HG02943 (cell line): ENCODE measurements around the gene ELP4.

Experiments
- ATAC-seq: cut with Tn5 transposase; IDR thresholded peaks from one replicate; pipeline ENCODE4 v1.9.1; 2021; ENCODE audit warnings: mild to moderate bottlenecking, low read depth, moderate library complexity; ENCODE audit not compliant: unreplicated experiment

Gene ELP4

DNA sequence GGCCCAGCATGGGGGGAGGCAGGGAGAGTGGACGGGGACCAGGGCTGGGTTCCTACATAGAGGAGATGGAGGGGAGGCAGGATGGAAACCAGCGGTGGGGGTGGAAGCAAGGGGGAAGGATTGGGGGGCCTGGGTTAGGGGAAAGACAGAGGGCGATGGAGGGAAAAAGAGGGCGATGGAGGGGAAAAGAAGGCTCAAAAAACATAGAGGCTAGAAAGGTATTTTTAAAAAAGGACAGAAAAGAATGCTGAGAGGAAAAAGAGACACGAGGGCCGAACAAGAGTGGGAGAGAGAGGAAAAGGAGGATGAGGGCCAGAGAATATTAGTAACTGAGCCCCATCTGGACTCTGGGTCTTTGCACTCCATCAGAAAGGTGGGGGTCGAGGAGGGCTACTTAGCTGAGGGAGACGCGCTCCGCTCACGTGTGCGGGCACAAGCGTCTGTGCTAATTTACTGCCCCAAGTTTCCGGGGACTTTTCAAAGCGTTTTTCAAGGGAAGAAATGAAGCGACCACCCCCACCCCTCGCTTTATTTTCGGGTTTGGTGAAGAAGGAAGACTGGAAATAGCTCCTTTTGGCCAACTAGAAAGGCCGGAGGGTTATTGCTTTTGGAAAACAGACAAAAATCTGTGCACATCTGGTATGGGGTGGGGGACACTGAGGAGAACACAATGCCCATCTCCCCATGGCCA is 287.1 kb downstream of the ELP4 start:
- no peak for ATAC-seq

DNA sequence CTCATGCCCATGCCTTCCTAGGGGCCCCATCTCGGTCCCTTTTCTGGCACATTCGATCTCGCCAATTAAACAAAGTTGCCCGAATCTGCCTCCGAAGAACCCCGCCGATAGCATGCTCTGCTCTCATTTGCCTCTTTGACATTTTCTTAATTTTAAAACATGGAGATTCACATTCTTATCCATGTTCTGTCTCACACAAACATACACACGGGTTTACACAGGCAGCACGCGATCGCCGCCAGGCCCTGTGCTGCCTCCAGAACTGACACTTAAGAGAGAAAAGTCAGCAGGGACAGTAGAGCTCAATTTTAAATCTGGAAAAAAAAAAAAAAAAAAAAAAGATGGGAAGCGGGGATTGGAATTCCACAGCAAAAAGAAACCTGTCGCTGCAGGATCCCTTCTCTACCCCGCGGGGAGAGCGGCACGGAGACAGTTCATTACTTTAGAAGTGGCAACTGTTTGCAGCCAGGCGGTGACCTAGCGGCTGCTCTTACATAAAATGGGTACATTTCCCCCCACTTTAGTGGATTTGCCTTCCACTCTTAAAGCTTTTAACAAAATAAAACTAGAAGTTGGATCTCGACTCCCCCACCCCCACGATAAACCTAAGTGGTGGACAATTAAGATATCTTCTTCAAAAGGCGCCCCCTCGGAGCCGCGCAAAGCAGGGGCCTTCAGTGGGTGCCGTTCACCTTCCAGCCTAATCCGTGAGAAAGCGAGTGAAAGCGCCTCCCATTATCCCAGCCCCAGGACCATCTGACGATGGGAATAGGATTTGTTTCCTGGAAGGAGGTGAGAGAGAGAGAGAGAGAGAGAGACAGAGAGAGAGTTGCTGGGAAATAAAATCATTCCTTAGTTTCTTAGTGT is 287.9 kb downstream of the ELP4 start:
- no peak for ATAC-seq

DNA sequence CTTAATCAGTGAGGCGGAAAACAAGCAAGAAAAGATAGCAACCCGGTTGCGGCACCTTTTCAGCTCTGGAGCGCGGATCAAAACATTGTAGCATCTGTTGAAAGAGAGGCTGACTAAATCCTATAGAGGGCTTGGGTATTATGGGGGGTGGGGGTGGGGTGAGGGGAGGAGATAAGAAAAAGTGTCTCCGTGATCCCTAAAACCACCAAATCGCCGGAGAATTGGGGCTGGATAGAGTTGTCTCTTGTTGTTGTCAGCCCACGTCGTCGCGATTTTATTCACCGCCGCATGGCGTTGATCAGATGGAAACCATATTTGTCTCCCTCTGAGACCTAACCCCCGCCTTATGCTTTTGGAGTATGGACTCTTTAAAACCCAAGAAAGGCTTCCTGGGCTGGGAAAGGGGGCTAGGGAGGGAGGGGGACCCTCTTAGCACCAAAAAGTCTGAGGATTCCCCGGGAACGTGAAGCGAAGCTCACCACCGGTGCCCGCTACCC is 288.5 kb downstream of the ELP4 start:
- no peak for ATAC-seq

DNA sequence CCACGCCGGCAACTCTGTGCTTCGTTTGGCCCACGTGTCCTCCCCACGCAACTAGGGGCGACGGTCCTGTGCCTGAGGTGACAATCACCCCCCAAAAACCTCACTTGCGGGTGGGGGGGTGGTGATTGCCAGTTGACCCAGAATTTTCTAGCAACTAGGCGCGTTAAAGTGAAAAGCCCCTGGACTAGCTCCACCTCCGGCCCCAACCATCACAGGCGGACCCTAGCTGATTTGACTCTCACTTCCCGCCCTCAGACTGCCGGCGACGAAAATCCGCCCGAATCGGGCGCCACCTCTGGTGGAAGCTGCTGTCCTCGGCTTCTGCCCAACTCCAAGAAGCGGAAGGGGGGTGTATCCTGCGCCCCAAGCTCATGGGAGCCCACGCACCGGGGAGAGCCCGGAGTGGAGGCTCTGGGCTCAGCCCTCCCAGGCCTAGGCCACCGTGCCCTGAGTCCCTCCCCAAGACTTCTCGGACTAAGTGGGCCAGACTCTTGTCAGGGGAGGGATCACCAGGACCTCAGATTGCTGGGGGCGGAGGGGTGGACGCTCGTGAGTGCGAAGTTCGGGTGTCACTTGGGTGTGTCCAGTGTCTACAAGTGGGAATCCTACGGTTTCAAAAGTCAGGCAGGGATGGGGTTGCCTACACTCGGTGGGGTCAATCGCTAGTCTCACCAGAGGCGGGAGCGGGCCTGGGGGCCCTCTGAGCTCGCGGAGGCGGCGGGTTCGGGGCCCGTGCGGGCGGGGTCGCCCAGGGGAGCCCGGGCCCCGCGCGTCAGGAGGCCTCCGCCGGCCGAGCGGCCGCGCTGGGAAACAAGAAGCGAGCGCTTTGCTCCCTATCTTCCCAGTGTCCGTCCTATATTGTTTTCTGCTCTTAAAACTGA is 289.2 kb downstream of the ELP4 start:
- no peak for ATAC-seq

DNA sequence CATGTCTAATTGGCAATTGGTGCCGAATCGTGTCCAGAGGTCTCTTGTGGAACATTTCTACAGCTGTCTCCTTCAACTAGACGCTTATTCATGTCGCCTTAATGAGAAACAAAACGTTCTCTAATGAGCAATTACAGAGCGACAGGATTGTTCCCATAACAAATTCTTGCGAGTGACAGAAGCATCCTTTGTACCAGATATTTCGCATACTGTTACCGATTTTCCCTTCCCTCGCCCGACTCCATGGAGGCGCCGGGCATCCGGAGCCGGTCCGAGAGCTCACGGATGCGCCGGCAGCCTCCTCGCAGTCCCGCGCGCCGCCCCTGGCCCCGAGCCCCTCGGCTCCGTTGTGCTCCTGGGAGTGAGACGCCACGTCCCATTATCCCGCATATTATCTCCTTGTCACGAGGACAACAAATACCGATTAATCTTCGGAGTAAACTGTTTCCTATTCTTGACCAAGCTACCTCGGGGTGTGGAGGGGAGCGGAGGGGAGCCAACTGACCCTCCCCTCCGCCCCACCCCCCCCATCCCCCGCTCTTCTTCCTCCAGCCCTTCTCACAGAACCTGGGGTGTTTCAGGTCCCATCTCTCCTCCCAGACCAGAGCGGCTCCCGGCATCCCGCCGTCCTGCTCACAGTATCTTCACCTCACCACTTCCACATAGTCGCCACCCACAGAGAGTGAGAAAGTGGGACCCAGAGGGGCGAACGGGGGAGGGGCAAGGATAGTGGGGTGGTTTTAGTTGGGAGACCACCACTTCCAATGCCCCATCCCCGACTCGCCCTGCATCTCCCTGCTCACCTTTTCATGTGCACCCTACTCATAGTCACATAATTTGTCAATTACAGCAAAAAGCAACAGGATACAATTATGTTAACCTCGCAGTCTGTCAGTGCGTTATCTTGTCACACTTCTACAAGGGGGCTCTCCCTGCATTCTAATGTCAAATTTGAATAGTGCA is 290.1 kb downstream of the ELP4 start:
- ATAC-seq, result no peak

DNA sequence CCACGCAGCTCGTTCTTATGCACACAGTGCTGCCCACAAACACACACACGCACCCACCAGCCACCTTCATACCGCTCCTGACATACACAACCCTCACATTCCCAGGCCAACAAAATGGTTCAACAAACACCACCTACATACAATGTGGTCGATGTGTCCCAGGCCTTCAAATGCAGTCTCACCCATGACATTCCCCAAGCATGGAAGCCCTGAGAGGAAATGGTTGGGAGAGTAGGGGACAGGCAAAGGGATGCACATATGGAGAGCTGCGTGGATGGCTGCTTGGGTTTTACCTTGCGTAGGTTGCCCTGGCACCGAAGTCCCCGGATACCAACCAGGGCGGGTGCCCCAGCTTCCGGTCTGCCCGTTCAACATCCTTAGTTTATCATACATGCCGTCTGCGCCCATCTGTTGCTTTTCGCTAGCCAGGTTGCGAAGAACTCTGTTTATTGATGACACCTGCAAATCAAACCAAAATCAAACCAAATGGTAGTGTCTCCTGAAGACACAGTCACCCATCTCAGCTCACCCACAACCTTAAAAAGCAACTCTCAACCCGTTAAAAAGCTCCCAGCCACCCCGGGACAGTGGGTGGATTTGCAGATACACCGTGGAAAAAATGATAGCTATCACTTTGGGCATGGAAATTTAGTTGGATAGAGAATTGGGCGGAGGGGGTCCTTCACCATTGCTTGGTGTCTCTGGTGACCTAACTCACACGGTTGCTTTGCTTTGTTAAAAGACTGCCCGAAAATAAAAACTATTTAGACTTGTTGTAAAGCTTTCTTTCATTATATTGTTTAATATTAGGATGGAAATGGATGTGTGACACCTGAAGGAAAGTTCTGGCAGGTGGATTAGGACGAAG is 291.1 kb downstream of the ELP4 start:
- no peak for ATAC-seq

DNA sequence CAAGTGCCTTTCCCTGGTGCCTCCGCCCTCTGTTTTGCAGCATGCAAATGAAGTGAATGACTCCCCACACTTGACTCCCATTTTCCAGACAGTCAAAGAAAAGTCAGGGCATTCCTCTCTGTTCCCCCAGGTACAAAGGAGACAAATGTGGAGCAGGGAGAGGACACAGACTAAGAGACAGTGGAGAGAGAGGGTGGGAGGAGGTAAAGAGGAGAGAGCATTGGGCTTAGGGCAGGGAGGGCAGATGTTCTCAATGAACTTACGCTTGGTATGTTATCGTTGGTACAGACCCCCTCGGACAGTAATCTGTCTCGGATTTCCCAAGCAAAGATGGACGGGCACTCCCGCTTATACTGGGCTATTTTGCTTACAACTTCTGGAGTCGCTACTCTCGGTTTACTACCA is 291.7 kb downstream of the ELP4 start:
- ATAC-seq, result no peak

DNA sequence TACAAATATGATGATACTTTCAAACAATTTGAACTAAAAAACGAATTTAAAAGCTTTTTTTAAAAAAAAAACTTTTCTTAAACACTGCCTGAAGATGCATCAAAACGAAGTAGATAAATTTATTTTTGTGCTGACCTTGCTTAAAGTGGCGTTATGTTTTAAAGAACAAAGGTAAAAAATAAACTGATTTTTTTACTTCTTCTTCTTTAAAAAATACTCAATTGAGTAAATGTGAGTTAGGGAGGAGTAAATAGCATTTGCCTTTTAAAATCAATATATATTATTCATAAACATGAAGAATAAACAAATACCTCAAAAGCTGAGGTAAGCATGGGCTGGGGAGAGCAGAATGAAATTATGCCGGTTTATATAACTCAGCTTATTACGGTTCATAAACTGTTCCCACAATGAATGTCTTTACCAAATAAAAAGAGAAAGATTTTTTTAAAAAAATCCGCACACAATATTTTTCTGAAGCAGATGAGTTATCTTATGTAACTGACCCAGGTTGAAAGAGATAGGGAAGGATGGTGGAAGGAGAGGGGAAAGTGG is 292.5 kb downstream of the ELP4 start:
- ATAC-seq, result no peak

DNA sequence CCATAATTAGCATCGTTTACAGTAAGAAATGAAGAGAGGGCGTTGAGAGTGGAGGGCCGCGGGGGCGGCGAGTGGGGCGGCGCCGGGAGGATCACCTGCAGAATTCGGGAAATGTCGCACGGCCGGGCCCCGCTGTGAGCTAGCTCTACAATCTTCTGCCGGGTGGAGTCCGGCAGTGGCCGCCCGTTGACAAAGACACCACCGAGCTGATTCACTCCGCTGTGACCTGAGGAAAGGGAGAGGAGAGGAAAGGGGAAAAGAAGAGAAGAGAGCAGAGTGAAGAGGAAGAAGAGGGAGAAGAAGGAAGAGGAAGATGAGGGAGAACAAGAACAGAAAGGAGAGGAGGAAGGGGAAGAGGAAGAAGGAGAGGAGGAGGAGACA is 293.0 kb downstream of the ELP4 start:
- ATAC-seq, result no peak

DNA sequence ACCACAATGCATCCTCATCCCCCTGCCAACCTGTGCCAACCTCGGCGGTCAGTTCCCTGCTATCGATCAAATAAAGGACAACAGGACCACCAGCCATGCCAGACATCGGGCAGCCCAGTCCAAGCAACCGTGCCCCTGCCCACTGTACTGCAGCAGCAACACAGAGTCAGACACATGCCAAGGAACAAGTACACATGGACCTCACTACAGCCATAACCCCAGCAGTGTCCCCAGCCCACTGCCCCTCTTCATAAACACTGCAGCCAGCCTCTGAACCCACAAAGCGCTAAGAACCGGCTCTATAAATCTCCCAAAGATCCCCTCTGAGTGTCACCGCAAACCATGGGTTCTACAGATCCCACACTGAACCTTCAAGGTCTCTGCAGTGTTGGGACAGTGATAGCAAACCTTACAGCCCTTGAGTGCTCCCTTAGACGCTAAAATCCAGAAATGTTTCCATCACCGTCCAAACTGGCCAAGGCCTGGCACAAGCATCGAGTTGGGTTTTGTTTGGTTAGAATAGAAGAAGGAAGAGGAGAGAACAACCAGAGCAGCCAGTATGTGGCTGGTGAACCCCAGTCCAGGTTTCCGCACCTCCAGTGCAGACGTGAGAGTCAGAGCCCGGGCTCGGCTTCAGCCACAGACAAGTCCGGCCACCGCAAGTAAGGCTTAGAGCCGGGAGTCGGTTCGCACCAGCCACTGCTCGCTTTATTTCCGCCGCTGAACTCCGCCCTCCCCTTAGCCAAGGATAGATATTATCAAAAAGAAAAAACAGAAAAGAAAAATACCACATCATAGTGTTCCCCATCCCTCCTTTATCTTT is 293.6 kb downstream of the ELP4 start:
- no peak for ATAC-seq

DNA sequence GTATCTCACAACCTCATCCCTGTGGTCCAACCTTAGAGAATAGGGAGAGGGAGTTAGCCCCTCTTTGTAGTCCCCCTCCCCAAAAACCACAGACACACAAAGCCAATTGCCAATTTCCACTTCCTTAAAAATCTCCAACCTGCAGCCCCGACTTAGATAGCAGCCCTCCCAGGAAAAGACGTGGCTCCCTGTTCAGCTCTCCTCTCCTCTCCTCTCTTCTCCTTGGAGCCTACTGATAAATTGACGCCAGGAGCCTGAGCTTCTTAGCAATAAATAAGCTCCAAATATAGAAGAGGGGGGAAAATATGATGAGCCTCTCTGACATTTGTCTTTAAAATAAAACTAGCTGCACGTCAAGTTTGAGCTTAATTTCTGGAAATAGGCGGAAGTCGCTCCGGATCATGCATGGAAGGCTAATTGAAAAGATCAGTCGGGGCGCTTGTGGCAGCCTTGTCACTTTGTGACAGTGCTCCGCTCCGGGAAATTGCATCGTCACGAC is 294.3 kb downstream of the ELP4 start:
- no peak for ATAC-seq

DNA sequence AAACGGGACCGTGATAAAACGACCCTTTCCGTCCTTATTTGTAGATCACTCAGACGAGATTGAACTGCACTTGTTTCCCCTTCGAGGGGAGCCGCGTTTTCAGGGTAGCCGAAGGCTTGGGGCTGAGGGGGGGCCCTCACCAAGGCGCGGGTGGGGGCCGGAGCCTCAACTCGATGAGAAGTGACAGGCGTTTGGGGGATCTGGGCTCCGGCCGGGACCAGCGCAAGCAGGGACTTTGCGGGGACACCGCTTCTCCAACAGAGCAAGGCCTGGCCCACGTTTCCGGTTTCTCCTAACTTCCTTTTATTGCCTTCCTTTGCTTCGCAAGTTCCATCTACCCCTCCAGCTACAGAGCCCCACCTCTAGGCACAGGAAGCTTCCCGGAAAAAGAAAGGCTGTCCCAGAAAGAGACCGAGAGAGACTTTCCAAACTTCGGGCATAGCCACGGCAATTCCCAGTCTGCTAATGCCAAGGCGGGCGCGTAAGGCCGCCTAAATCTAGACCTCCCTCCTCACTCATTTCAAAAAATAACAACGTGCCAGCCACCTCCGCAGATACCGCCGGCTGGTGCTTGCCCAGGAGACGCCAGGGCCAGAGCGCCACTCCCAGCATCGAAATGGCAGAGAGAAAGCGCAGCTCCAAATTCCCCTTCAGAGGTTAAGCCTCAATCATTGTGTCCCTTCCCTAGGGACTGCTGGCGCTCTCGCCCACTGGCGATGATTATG is 294.9 kb downstream of the ELP4 start:
- ATAC-seq, result no peak

DNA sequence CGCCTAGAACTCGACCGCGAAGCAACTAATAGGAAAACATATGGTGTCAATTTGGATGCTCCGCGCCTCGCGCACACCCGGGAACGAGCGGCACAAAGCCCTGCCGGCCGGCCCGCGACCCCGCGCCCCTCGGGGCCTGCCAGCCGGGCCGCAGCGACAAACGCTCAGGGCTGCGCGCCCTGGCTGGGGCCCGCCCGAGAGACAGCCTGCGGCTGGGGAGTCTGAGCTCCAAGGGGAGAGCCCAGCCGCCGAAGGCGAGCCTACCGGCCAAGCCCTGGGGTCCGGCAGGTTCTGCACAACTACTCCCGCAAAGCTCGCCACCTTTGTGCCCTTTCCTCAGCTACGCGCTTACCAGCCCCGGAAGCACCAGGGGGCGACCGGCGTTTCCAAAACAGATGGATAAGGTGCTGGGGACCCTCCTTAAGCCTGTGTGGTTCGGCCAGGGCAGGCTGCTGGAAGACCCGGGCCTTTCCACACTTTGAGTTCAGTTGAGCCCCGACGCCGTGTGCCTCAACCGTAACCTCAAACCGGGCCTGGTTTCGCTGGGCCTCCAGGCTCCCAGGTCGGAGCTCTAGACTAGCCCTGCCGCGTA is 295.6 kb downstream of the ELP4 start:
- no peak for ATAC-seq

DNA sequence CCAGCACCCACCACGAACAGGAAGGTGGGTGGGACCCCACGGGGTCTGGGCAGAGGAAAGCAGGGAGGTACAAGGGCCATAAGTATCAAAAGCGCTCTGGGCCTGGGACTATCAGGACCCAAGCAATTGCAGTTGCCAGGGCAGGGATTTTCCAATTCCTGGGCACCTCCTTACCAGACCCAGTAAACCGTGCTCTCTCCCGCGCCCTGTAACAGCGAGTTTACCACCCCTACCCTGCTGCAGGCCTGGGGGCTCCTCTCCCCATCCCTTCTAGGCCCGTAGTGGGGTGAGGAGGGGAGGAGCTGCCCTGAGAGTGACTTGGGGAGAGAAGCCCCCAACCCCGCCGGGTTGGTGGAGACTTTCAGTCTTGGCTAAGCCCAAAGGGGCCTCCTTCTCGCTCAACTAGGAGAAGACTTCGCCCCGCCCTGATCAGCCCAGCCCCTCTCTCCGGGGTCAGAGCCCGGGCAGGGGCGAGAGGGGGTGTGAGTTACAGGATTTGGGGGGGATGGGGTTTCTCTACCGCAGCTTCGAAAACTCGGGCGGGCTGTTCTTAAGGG is 296.1 kb downstream of the ELP4 start:
- ATAC-seq, result no peak

DNA sequence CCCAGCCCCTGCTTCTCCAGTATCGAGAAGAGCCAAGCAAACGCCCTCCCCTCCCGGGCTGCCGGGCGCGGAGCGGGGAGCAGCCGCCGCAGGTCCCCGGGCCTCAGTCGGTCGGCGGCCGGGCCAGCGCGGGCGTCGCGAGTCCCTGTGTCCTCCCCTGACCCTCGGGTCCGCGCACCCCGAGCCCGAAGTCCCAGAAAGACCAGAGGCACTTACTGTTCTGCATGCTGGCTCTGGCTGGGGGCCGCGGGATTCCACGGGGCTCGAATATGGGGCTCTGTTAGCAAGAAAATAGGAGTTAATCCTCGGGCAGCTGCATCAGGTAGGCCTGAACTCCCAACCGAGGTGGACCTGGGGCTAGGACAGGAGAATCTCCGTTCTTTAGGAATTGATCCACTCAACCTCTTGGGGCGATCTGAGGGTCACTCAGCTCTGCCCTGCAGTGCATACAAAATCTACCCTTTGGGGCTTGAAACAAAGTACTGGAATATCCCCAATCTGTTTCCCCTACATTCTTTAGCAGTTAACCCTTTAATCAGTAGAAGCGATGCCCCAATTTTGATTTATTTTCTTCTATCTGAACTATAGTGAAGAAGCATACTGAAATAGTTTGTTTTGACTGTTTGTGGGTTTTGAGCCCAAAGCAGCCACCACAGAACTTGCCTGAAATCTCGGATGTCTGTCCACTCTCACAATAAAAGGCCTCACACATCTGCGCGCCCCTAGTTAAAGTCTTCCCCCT is 296.8 kb downstream of the ELP4 start:
- no peak for ATAC-seq
